AG09319 (cell line): ENCODE data around the gene TMPRSS6.

ENCODE experiments used
- DNase-seq: peaks from one replicate; pipeline ENCODE4 v3.0.0-alpha.2; 2010; ENCODE audit warnings: low read depth; ENCODE audit errors: extremely low read depth
- TF ChIP-seq, protein P1 (sequence below): IDR thresholded peaks from 2 replicates; pipeline ENCODE4 v1.5.1; 2011; ENCODE audit warnings: low read depth, mild to moderate bottlenecking, inconsistent platforms, low read length, moderate library complexity

The TMPRSS6 gene

DNA sequence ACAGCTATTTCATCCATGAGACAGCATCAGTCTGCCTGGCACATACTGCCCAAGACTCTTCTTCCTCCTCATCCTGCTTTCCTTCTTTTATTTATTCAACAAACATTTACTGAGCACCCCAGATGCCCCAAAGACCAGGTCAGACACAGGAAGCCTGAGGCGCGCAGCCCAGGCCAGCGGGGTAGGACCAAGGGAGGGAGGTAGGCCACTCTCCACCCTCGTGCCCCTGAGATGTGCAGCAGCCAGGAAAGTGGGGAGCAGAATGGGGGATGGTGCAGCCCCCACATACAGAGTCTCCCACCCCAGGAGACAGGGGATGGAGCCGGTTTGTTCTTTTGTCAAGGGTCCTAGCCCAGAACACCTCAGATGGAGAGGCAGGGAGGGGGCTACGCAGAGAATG, 44.4 kb upstream of the TMPRSS6 start:
- no peak for DNase-seq
- TF ChIP-seq, protein P1, sequence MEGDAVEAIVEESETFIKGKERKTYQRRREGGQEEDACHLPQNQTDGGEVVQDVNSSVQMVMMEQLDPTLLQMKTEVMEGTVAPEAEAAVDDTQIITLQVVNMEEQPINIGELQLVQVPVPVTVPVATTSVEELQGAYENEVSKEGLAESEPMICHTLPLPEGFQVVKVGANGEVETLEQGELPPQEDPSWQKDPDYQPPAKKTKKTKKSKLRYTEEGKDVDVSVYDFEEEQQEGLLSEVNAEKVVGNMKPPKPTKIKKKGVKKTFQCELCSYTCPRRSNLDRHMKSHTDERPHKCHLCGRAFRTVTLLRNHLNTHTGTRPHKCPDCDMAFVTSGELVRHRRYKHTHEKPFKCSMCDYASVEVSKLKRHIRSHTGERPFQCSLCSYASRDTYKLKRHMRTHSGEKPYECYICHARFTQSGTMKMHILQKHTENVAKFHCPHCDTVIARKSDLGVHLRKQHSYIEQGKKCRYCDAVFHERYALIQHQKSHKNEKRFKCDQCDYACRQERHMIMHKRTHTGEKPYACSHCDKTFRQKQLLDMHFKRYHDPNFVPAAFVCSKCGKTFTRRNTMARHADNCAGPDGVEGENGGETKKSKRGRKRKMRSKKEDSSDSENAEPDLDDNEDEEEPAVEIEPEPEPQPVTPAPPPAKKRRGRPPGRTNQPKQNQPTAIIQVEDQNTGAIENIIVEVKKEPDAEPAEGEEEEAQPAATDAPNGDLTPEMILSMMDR = no peak

DNA sequence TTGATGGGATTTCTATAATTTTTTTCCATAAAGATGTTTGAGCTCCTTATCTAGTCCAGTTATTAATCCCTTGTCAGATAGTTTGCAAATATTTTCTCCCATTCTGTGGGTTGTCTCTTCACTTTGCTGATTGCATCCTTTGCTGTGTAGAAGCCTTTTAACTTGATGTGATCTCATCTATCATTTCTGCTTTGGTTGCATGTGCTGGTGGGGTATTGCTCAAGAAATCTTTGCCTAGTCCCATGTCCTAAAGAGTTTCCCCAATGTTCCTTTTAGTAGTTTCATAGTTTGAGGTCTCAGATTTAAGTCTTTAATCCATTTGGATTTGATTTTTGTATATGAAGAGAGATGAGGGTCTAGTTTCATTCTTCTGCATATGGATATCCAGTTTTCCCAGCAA, 41.9 kb upstream of the TMPRSS6 start:
- no peak for DNase-seq
- TF ChIP-seq, protein P1 = no peak

DNA sequence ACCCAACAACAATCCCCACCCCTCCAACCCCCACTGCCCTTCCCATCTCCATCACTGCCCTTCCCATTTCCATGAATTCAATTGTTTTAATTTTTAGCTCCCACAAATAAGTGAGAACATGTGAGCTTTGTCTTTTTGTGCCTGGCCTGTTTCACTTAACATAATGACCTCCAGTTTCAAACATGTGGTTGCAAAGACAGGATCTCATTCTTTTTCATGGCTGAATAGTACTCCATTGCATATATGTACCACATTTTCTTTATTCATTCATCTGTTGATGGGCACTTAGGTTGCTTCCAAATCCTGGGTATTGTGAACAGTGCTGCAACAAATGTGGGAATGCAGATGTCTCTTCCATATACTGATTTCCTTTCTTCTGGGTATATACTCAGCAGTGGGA, 41.2 kb upstream of the TMPRSS6 start:
- TF ChIP-seq, protein P1 = no peak
- DNase-seq = no peak

DNA sequence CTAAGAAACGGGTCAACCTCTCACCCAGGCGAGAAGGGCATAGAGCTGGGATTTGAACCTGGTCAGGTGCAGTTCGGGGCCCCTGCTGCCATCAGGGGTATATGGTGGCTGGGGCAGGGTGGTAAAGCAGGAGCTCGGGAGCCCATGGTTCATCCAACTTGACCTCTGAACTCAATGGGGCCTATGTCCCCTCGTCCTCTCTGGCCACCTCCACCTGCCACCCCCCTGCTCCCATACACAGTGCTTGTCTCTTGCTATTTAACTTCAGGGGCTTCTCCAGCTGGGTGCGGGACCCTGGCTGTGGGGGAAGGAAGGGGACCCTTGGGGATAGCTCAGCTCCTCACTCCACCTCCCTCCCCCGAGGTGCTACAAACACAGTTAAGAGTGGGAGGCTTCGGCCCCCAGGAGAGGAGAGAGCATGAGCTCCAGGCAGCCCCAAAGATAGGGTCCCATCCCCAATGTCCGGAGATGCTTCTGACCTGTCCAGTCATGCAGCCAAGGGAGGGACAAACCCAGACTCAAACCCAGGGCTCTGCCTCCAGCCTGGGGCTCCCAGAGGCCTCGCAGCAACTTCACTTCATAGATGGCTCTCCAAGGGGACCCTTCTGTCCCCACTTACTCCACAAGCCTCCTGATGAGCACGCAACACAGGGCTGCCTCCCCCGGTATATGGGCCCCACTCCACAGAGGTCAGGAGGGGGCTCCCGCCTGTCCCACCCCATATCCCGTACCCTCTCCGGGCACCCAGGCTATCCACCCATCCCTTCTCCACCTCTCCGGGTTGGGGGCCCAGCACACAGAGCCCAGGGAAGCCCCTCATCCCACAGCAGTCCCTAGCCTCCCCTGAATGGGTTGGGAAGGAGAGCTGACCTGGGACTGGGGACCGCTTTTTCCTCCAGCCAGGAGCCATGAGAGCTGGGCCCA, 39.5 kb upstream of the TMPRSS6 start:
- no peak for DNase-seq
- TF ChIP-seq, protein P1 = no peak

DNA sequence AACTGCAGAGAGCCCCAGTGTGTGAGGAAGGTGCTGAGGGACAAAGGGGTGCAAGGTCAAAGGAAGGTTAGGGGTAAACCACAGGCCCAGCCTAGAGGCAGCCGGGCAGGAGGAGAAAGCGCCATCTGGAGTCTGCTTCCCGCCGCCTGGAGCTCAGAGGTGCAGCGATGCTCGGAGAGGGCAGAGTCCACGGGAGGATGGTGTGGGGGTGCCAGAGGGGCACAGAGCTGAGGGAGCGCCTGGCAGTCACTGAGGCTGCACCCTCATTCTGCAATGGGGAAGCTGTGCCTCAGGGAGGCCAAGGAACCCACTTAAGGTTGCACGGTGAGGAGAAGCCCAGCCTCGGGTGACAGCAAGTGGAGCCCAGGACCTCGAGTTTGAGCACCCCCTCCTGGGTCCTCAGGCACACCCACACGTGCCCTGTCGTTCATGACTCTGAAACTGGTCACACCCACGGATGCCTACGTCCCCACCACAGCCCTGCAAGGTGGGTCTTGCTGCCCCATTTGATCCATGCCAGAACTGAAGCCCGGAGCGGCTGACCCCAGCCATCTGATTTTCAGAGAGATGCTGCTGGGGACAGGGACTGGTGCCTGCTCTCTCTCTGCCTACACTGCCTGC, 38.6 kb upstream of the TMPRSS6 start:
- TF ChIP-seq, protein P1 = no peak
- no peak for DNase-seq

DNA sequence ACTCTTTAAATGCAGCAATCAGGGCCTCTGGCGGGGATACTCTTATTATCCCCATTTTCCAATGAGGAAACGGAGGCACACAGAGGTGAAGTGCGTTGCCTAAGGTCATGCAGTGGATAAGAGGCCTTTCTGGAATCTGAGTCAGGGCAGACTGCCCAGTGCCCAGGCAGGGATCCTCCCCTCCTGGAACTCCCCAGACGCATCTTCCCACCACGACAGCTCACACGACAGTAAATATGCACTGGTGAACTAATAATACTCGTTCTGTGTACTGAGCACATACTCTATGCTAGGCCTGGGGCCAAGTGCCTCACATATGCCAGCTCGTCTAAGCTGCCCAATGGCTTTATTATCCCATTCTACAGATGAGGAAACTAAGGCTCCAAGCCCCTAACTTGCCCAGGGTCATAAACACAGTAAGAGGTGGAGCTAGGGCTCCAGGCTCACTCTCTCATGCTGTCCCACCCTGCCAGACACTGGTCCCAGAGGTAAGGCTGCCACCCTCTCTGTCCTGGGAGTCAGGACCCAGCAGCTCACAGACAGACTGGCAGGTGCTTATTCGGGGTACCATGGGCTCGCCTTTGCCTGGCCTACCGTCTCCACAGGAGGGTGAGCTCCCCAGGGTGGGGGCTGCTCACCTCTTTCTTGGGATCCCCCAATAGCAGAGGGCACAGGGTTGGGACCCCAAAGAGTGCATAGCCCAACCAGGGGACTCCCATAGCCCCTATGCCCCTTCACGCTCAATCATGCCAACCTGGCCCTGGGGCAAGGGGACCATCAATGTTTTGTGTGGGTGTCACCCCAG, 37.9 kb upstream of the TMPRSS6 start:
- DNase-seq = no peak
- TF ChIP-seq, protein P1 = no peak
